HG02884 (cell line): ENCODE measurements around the gene TMEM205.
"Not testable (repeated sequence)": the region's sequence is repeated elsewhere in the genome, so short reads cannot be mapped to it uniquely, and the experiment has no call there.

Experiments
- ATAC-seq: cut with Tn5 transposase; IDR thresholded peaks from one replicate; pipeline ENCODE4 v1.9.1; 2021; ENCODE audit warnings: mild to moderate bottlenecking, moderate library complexity; ENCODE audit not compliant: unreplicated experiment

Gene TMEM205

DNA sequence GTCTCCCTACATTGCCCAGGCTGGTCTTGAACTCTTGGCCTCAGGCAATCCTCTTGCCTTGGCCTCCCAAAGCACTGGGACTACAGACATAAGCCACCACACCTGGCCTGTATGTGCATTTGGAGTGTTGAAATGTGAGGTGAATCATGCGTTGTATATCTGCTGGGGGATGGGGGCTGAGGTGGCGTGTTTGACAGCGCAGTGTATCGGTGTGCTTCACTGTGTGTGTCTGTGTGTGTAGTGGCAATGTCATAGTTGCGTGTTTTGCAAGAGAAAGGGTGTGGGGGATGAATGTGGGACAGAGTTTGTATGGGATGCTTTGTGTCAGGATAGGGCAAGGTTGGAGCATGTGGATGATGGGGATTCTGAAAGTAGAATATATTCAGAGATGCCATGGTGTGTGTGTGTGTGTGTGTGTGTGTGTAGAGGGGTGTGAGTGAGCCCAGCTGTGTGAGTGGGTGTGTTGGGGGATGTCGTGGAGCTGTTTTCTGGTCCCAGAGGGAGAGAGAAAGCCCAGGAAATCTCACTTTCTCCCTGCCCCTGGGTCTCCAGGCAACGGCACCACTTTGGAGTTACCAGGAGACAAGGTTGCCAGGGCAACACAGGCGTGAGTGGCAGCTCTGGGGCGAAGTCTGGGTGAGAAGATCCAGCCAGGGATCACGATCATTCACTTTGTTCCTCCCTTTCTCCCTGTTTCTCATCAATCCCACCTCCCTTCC is 27.3 kb upstream of the TMEM205 start:
- ATAC-seq: no peak

DNA sequence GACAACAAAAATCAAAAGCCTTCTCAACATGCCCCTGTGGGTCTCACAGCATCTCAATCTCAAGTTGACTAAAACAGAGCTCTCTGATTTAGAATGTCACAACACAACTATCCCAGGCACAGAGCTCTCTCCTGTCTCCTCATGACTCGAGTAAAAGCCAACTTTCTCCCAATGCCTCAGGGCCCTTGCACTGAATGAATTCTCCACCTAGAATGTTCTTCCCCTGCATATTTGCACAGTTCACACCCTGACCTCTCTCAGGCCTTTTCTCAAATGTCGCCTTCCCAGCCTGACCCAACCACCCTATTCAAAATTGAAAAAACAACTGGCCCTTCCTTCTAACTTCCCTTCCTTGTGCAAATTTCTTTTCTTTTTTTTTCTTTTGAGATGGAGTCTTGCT is 24.7 kb upstream of the TMEM205 start:
- no peak for ATAC-seq

DNA sequence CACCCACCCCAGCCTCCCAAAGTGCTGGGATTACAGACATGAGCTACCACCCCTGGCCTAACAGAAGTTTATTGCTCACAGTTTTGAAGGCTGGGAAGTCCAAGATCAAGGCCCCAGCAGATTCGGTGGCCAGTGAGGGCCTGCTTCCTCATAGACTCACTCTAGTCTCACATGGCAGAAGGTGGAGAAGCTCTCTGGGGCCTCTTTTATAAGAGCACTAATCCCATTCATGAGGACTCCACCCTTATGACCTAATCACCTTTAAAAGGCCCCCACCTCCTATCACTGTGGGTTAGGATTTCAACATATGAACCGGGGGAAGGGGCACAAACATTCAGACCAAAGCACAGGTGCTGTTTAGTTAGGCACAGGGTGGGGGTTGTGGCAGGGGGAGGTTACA is 21.5 kb upstream of the TMEM205 start:
- no peak for ATAC-seq

DNA sequence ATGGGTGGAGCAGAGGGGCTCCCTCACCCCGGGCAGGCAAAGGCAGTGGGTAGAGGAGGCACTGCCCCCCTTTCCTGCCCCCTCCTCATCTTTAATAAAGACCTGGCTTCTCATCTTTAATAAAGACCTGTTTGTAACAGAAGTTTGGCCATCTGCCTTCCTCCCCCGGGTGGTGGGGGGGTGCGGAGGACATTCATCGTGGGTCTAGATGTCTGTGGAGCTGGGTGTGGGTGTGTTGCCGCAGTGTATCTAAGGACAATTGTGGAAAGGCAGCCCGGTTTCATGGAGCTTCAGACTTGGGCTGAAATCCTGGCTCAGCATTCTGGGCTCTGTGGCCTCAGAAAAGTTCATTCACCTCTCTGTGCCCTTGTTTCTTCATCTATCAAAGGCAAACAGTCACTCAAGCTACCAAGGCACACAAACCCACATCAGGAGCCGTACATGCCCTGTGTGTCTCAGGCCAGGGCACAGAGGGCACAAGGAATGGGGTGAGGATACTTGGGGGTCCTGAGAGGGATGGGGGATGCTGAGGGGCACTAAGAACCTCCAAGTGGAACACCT is 19.6 kb upstream of the TMEM205 start:
- ATAC-seq: no peak

DNA sequence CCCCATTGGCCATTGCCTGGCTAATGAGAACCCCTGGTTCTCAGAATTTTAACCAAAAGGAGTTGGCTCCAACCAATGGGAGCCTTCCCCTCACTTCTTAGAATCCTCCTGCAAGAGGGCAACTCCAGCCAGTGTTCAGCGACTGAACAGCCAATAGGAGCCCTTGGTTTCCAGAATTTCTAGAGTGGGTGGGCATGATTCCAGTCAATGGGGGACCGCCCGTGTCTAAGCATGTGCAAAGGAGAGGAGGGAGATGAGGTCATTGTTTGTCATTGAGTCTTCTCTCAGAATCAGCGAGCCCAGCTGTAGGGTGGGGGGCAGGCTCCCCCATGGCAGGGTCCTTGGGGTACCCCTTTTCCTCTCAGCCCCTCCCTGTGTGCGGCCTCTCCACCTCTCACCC is 18.9 kb upstream of the TMEM205 start:
- ATAC-seq: no peak

DNA sequence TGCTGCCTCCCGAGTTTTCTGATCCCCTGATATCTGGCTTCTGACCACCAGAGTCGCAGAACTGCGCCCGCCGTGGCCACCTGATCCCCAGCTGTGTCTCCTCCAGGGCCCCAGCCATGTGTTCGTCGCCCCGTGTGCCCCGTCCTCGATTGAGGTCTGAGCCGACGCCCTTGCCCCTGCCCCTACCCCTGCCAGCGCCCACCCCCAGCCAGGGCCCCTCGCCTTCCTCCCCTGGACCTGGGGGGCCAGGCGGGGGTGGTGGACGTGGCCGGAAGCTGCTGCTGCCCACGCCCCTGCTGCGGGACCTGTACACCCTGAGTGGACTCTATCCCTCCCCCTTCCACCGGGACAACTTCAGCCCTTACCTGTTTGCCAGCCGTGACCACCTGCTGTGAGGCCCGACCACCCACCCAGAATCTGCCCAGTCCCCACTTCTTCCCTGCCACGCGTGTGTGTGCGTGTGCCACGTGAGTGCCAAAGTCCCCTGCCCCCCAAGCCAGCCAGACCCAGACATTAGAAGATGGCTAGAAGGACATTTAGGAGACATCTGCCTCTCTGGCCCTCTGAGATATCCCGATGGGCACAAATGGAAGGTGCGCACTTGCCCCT is 18.3 kb upstream of the TMEM205 start:
- ATAC-seq: no peak

DNA sequence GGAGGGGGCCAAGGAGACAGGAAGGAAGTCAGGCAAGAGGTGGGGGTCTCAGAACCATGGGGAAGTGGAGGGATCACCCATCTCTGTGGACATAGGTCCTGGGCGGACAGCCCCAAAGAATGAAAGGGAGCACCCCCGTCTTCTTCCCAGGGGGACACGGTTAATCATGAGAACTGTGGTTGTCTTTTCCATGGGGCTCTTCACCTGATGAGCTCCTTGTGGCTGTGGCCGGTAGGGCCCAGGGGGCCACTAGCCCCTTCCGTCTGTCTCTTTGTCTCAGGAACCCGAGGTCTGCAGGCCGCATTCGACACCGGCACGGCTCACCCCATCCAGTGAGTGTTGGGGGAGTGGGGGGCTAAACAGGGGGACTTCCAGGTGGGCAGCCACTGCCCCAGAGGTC is 17.8 kb upstream of the TMEM205 start:
- ATAC-seq: no peak

DNA sequence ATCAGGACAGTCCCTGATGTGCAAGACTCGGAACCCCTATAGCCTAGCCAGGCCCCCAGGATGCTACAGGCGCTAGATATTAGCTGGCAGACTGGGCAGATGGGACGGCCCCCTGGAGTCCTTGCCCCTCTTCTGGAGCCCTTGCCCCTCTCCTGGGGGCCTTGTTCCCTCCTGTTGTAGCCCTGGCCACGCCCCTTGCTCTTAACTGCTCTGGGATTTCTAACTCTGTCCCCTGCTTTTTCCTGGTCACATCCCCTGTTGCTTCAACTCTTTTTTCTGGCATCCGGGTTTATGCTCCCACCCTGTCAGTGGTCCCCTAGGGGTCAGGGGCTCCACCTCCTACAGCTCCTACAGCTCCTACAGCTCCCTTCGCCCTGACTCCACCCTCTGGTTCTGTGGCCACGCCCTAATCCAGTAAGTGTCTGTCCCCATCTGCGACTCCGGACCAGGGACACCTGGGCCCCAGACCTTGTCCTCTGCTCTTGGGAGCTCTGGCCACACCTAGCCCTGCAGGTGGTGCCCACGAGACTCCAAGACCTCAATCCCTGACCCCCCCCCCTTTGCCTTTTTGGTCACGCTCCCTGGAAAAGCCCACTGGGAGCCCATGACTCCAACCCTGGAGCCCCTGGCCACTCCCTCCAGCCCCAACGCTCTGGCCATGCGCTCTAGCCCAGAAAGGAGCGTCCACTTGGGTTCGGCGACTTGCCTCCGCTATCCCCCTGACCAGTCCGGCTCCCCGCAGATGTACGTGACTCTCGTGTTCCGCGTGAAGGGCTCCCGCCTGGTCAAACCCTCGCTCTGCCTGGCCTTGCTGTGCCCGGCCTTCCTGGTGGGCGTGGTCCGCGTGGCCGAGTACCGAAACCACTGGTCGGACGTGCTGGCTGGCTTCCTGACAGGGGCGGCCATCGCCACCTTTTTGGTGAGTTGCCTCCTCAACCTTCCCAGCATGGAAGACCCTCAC is 16.0 kb upstream of the TMEM205 start:
- ATAC-seq: no peak

DNA sequence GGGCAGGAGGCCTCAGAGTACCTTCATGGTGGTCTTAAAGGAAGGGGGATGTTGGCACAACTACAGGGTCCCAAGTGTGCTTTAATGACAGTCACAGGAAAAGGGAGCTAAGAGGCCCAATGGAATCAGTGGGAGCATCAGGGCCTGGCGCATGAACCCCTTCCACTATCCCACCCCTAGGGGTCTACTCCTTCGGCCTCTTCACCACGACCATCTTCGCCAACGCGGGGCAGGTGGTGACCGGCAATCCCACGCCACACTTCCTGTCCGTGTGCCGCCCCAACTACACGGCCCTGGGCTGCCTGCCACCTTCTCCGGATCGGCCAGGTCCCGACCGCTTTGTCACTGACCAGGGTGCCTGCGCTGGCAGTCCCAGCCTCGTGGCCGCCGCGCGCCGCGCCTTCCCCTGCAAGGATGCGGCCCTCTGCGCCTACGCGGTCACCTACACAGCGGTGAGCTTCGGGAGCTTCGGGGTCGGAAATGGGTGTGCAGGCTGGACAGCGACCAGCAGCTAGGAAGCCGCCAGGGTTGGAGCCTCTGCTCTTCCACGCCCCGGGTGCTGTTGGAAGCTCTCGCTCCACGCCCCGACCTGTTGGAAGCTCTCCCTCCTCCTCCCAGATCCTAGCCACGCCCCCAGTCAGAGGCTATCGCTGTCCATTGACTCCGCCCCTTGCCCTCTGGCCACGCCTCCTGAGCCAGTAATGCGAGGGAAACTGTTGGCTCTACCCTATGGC is 15.1 kb upstream of the TMEM205 start:
- ATAC-seq: no peak

DNA sequence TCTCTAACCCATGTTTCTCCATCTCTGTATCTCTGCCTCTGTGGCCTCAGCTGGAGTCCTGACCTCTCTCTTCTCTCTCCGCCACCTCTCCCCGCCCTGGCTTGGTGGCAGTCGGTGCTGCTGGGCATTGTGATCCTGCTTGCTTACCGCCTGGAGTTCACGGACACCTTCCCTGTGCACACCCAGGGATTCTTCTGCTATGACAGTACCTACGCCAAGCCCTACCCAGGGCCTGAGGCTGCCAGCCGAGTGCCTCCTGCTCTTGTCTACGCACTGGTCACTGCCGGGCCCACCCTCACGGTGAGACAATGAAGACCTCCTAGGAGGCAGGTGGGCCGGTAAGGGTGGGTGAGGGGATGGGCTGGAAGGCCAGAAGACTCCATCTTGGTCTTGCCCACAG is 13.4 kb upstream of the TMEM205 start:
- no peak for ATAC-seq

DNA sequence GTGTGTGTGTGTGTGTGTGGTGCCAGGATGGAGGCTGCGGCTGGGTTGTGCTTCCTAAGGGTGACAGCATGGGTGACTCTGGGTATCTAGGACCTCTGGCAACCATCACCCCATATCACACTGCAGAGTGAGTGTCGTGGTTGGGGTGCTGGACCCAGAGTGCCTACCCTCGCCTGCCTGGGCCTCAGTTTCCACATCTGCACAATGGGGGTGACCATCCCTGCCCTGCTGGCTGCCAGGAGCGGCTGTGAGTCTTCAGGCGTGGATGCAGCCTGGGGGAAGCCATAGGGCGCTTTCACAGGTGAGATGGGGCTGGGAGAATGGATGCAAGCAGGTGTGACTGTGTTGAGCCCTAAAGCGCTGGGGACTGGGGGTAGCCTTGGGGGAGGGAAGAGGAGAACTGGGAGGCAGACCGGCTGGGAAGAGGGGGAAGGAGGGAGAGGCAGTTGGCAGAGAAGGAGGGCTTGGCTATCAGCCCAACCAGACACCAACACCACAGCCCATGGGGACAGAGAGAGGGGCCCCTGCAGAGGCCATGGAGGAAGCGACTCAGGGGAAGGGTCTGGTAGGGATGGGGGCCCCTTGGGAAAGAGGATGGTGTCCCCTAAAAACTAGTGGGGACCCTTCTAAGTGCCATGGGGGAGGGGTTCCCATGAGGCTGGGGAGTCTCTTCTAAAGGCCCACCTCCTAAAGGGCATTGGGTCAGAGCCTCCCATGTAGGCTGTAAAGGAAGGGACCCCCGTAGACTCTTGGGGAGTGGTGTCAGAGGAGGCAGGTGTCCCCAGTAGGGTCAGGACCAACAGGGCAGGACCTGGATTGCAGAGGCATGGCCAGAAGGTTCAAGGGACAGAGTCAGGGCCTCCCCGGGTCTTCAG is 10.8 kb upstream of the TMEM205 start:
- no peak for ATAC-seq

DNA sequence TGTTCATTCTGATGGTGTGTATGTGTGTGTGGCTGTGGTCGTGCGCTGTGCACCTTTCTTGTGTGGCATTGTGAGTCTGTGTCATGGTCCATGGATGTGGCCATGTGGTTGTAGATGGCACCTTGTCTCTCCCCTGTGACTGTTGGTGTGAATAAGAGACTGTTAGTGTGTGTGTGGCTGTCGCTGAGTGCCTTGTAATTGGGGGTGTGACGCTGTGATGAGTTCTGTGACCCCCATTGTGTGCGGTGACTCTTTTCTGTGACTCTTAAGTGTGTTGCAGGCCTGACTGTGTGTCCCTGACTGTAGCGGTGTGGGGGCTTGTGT is 10.0 kb upstream of the TMEM205 start:
- no peak for ATAC-seq

DNA sequence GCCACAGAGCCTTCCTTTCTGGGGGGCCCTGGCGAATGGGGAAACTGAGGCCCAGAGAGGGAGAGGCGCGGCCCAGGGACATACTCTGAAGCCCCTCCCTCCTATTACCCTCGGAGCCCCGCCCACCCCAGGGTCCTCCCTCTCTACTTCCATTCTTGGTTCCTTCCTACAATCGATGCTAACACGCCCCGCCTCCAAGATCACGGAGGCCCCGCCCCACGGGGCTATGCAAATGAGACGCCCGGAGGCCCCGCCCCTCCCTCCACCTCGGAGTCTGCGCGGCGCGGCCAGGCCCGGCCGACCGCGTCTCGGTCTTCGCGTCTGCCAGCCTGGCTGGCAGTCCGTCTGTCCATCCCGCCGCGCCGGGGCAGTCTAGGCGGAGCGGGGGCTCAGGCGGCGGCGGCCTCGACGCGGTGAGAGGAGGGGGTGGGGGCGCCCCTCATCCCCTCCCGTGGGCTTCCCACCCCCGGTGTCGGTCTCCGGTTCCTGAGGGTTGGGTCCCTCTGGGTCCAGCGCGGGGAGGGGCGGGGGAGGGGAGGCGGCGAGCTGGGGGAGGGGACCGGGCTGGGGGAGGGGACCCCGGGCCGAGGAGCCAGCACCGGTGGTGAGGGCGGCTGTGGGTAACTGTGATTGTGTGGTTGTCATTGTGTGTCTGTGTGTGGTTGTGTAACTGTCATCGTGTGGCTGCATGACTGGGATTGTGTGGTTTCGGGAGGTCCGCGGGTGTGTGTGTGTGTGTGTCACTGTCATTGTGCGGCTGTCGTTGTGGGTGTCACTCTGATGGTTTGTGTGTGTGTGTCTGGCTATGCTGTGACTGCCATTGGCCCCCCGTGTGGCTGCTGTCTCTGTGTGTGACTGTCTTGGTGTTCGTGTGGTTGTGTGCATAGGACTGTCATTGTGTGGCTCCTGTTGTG is 9.3 kb upstream of the TMEM205 start, which contains the start of gene PLPPR2:
Gene PLPPR2 (plus strand): TSS at position 273 of the 914 bp plus-strand sequence. CDS start 2,242 bp downstream, outside the sequence.
- no peak for ATAC-seq

DNA sequence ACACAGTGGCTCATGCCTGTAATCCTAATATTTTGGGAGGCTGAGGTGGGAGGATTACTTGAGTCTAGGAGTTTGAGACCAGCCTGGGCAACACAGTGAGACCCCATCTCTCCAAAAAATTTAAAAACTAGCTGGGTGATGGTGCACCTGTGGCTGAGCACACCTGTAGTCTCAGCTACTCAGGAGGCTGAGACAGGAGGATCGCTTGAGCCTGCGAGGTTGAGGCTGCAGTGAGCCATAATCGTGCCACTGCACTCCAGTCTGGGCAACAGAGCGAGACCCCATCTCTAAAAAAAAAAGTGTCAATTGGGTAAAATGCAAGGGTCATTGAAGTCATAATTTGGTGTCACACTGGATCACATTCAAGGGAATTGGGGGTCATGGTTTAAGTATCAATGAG is 8.0 kb upstream of the TMEM205 start:
- not testable (repeated sequence) for ATAC-seq

DNA sequence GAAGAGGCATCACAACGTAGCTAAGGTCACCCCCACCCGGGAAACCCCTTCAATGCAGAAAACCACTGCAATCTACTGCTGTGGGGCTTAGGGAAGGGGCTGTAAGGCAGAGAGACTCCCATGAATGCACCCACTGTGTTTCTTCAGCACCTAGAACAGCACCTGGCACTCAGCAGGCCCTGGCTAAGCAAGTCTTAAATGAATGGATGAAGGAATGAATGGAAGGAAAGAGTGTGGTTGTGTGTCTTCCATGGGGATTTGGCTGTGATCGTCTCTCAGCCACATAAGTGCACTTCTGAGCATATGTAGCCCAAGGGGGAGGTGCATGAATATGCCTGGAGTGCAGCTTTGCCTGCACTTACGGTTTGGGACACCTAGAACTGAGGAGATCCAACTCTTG is 3.1 kb upstream of the TMEM205 start:
- no peak for ATAC-seq

DNA sequence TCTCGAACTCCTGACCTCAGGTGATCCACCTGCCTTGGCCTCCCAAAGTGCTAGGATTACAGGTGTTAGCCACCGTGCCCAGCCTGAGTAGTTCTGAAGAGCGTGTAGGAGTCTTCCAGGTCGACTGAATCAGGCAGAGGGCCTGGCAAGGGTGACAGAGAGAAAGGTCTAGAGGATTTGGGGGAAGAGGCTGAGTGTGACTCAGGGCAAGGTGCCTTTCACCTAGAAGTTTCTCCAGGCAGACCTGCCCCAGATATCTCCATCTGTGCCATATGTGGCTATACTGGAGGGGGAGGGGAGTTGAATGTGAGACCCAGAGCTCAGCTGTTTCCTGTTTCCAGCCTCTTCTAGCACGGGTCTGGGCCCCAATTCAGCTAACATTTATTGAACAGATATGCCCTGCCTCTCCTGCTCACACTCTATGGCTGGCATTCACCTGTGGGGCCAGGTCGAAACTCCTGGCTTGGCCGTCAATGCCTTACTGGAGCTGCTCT is 1.5 kb upstream of the TMEM205 start:
- ATAC-seq: no peak

DNA sequence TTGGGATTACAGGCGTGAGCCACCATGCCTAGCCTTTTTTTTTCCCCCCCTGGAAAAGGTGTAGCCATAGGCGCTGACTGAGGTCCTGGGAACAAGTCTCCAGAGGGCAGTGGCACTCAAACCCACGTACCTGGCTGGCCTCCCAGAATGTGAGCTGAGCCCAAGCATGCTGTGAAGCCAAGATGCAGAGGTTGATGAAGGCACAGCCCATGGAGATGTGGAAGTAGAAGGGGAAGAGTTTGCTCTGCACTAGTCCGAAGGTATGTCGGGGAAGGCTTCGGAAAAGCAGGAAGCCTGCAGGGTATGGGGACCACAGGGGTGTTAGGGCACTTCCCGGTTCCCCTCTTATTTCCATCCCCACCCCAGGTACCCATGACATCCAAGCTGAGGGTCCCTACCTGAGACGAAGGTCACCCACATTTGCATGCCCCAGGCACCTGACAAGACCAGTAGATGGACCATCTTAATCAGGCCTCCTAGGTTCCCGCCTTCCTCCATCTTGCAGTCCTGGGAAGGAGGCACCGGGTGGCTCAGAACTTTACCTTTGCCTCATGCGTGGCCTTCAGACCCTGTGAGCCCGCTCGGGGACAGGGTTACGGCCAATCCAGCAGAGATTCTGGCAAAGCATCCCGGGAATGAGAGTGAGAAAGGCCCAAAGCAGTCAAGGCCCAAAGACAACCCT is 805 bp downstream of the TMEM205 start:
- no peak for ATAC-seq

DNA sequence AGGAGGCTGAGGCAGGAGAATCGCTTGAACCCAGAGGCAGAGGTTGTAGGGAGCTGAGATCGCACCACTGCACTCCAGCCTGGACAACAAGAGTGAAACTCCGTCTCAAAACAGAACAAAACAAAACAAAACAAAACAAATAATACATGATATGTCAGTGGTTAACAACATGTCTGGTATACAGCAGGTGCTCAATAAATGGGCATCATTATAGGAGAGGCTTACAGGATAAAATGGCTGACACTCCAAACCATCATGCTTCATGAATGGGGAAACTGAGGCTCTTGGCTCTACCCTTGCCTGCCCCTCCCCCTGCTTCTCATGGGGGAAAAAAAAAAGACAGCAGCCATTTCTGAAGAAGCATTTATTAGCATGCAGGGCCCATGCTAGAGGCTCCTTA is 3.6 kb downstream of the TMEM205 start:
- no peak for ATAC-seq
